ENCODE measurements around the gene ALG12.

GRCh38 chr22:49948958-49949913 is 31.0 kb upstream of the ALG12 start:
- TF ChIP-seq CTCF (conservative IDR thresholded peaks at IDR 0.05; ENCODE audit: low read depth in 2 of 2) (no peak), ETS1 (IDR thresholded peaks at IDR 0.05) (no peak), CREB1 (CRISPR knock-in tag; IDR thresholded peaks at IDR 0.05; ENCODE audit: low read depth) (no peak), JUNB (IDR thresholded peaks at IDR 0.05; ENCODE audit: unreplicated experiment) (no peak), EZH2 (IDR thresholded peaks at IDR 0.05; ENCODE audit: low read depth, unreplicated experiment) (no peak), POLR2AphosphoS5 (IDR thresholded peaks at IDR 0.05; ENCODE audit: low read depth) (no peak), REST (IDR thresholded peaks at IDR 0.05; ENCODE audit: unreplicated experiment) (no peak), EZH2phosphoT487 (IDR thresholded peaks at IDR 0.05; ENCODE audit: unreplicated experiment) (no peak), STAT1 (IDR thresholded peaks at IDR 0.05; ENCODE audit: unreplicated experiment) (no peak)

All from GM23338 (cell line).